NT2/D1 (cell line): ENCODE measurements around the gene SH2D3C.

ENCODE experiments used
- SUZ12 ChIP-seq: IDR thresholded peaks from 2 replicates; pipeline ENCODE4 v1.6.1; 2011; ENCODE audit not compliant: insufficient read length, insufficient read depth; ENCODE audit errors: extremely low read depth
- YY1 ChIP-seq: IDR thresholded peaks from 2 replicates; pipeline ENCODE4 v1.6.1; 2011; ENCODE audit not compliant: insufficient read length, insufficient read depth

- no peak for TF ChIP-seq SUZ12
- TF ChIP-seq YY1, result no peak
Observed at GRCh38 chr9:127697575-127697974, 80.9 kb downstream of the SH2D3C start.
